Measurements from ENCODE around the gene PRKCH.

The PRKCH gene

GRCh38 chr14:61495809-61496208, 174.4 kb downstream of the PRKCH start:
- no peak overlapping the region for H3K4me3 Mint-ChIP-seq
- no peak for DNase-seq
- peaks cover 8% of the 10 kb centered on the region for H3K27me3 Mint-ChIP-seq (ENCODE audit: low read depth, poor library complexity)
- TF ChIP-seq CTCF (IDR thresholded peaks at IDR 0.05) = no peak
- H3K27ac Mint-ChIP-seq = no peak overlapping the region
- no peaks in the 10 kb centered on the region for H3K36me3 Mint-ChIP-seq (ENCODE audit: low read depth)
- no peaks in the 10 kb centered on the region for H3K4me1 Mint-ChIP-seq
- H3K9me3 Mint-ChIP-seq = no peaks in the 10 kb centered on the region

- peaks cover 10% of the 10 kb centered on the region for H3K4me1 Mint-ChIP-seq
- H3K9me3 Mint-ChIP-seq = no peaks in the 10 kb centered on the region
- DNase-seq = no peak
- peaks cover 11% of the 10 kb centered on the region for H3K27me3 Mint-ChIP-seq (ENCODE audit: low read depth, poor library complexity)
- no peak overlapping the region for H3K27ac Mint-ChIP-seq
- no peaks in the 10 kb centered on the region for H3K36me3 Mint-ChIP-seq (ENCODE audit: low read depth)
- no peak overlapping the region for H3K4me3 Mint-ChIP-seq
- no peak for TF ChIP-seq CTCF (IDR thresholded peaks at IDR 0.05)
These were observed 176.9 kb downstream of the PRKCH start for GRCh38 chr14:61498303-61498702.

- Mint-ChIP-seq H3K4me1 (peaks cover 15% of the 10 kb centered on the region), H3K27ac (no peak overlapping the region), H3K36me3 (ENCODE audit: low read depth) (no peaks in the 10 kb centered on the region), H3K9me3 (no peaks in the 10 kb centered on the region), H3K27me3 (ENCODE audit: low read depth, poor library complexity) (peaks cover 14% of the 10 kb centered on the region), H3K4me3 (no peak overlapping the region)
- TF ChIP-seq CTCF (IDR thresholded peaks at IDR 0.05) = no peak
- DNase-seq = no peak
These were observed 177.4 kb downstream of the PRKCH start for GRCh38 chr14:61498811-61499210.

GRCh38 chr14:61499991-61500390, 178.6 kb downstream of the PRKCH start:
- TF ChIP-seq CTCF (IDR thresholded peaks at IDR 0.05) = no peak
- H3K4me3 Mint-ChIP-seq = no peak overlapping the region
- H3K4me1 Mint-ChIP-seq = peaks cover 15% of the 10 kb centered on the region
- H3K36me3 Mint-ChIP-seq (ENCODE audit: low read depth) = no peaks in the 10 kb centered on the region
- H3K27me3 Mint-ChIP-seq (ENCODE audit: low read depth, poor library complexity) = peaks cover 14% of the 10 kb centered on the region
- DNase-seq = no peak
- no peaks in the 10 kb centered on the region for H3K9me3 Mint-ChIP-seq
- H3K27ac Mint-ChIP-seq = no peak overlapping the region

DNA sequence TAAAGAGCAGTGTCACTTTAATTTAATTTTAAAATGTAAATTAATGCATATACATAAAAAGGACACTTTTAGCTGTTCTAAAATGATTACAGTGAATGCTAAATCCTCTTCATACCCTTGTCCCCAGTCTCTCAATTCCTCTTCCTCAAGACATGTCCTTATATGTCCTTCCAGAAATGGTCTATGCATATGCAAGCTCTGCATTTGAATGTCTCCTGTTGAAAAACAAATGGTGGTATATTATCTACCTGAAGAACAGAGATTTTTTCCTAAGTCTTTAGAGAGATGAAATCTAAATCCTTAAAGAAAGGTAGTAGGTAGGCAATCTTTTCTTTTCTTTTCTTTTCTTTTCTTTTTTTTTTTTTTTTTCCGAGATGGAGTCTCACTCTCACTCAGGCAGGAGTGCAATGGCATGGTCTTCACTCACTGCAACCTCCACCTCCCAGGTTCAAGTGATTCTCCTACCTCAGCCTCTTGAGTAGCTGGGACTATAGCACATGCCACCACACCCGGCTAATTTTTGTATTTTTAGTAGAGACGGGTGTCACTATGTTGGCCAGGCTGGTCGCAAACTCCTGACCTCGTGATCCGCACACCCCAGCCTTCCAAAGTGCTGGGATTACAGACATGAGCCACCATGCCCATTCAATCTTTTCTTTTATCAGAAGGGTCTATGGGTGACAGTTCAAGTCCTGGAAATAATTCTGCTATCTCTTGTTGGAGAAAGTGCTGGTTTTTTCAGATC, 180.5 kb downstream of the PRKCH start:
- no peaks in the 10 kb centered on the region for H3K36me3 Mint-ChIP-seq (ENCODE audit: low read depth)
- no peak overlapping the region for H3K27ac Mint-ChIP-seq
- H3K4me1 Mint-ChIP-seq = peaks cover 23% of the 10 kb centered on the region

More for the DNA sequence above, 180.5 kb downstream of the PRKCH start:
- Mint-ChIP-seq H3K27me3 (ENCODE audit: low read depth, poor library complexity) (peaks cover 15% of the 10 kb centered on the region), H3K4me3 (no peak overlapping the region), H3K9me3 (no peaks in the 10 kb centered on the region)
- DNase-seq = no peak
- TF ChIP-seq CTCF (IDR thresholded peaks at IDR 0.05) = no peak

All from nephron progenitor cell (in vitro differentiated cells).